GM12875 (cell line): Measurements from ENCODE around the gene AADAT.
"Not testable (repeated sequence)": the region's sequence is repeated elsewhere in the genome, so short reads cannot be mapped to it uniquely, and the experiment has no call there.

Source experiments
- H3K4me3 ChIP-seq: one replicate; pipeline ENCODE4 v1.5.1; 2011; ENCODE audit warnings: low read depth, low read length, control low read depth
- TF ChIP-seq, protein P1 (sequence below): IDR thresholded peaks from 2 replicates; pipeline ENCODE4 v1.5.1; 2011; ENCODE audit warnings: low read depth, mild to moderate bottlenecking, control low read depth, inconsistent platforms, low read length, moderate library complexity, borderline replicate concordance; ENCODE audit not compliant: insufficient read depth

AADAT gene

DNA sequence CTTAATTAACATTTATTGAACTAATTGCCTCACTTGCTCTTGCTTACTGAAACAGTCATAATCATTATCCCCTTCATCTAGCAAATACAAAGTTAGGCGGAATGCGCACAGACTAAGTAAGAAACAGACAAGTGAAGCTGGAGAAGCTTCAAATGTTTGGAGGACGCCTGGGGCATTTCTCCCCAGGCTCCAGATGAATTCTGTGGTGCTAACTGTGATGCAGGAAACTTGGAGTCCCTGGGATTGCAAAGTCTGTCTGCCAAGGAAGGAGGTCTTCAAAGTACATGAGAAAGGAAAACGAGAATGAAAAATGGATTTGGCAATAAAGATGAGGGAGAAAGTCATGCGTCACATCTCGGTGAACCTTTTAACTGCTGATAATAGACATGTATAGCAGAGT, 40.0 kb downstream of the AADAT start:
- no peak overlapping the region for H3K4me3 ChIP-seq
- TF ChIP-seq, protein P1, sequence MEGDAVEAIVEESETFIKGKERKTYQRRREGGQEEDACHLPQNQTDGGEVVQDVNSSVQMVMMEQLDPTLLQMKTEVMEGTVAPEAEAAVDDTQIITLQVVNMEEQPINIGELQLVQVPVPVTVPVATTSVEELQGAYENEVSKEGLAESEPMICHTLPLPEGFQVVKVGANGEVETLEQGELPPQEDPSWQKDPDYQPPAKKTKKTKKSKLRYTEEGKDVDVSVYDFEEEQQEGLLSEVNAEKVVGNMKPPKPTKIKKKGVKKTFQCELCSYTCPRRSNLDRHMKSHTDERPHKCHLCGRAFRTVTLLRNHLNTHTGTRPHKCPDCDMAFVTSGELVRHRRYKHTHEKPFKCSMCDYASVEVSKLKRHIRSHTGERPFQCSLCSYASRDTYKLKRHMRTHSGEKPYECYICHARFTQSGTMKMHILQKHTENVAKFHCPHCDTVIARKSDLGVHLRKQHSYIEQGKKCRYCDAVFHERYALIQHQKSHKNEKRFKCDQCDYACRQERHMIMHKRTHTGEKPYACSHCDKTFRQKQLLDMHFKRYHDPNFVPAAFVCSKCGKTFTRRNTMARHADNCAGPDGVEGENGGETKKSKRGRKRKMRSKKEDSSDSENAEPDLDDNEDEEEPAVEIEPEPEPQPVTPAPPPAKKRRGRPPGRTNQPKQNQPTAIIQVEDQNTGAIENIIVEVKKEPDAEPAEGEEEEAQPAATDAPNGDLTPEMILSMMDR, result no peak

DNA sequence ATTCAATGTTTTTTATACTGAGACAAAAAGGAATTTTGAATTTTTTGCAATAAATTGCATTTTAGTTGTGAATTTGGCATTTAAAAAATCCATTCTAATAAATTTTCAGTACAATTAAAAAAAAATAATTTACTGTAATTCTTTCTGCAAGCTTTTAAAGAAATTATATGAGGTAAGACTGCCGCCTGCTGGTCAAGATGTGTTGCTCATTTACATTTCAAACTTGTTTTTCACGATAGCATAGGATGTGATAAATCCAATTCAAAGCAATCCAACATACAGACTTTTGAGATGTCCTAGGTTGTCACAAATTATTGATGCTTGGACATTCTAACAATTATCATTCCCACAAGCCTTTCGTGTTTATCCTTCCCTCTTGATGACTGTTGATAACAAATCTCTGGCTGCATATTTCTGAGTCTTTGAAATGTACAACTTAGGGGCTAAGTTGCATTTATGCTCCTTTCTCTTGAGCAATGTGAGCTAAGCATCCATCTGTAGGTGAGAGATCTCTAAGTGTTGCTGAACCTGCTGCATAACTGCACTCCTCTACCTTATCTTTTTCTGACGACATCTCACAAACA, 41.9 kb downstream of the AADAT start:
- no peak overlapping the region for H3K4me3 ChIP-seq

DNA sequence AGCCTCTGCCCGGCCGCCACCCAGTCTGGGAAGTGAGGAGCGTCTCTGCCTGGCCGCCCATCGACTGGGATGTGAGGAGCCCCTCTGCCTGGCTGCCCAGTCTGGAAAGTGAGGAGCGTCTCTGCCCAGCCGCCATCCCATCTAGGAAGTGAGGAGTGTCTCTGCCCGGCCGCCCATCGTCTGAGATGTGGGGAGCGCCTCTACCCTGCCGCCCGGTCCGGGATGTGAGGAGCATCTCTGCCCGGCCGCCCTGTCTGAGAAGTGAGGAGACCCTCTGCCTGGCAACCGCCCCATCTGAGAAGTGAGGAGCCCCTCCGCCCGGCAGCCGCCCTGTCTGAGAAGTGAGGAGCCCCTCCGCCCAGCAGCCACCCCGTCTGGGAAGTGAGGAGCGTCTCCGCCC, 43.6 kb downstream of the AADAT start:
- H3K4me3 ChIP-seq, result not testable (repeated sequence)

More for the DNA sequence above, 41.9 kb downstream of the AADAT start:
- TF ChIP-seq, protein P1, result peak; percentile 53; the same call in 1 of the 2 replicates

DNA sequence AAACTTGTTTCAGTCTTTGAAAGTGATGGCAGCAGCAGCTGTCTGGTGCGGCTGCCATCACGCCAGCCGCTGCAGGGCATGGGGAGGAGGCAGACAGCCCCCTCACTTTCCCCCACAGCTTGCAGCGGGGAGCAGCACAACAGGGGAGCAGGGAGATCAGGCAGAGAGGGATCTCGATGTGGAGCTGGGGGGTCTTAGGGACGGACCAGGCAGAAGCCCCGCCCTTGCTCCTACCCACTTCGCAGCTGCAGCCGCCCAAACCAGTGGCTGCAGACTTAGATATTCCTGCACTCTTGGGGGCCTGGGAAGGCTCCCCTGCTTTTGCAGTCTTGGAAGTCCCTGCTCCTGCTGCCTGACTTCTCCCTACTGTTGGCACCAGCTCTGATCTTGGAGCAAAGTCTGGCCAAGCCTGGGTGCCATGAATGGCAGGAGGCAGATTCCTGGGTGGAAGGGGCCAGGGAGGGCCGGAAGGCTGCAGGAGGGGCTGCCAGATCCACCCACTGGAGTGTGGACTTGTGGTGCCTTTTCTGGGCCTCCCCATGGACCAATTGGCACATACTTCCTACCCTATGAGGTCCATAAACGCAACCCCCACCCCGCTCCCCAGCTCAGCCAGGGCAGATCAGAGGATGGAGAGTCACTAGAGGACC, 49.6 kb downstream of the AADAT start:
- H3K4me3 ChIP-seq, result no peak overlapping the region
- TF ChIP-seq, protein P1, result no peak

DNA sequence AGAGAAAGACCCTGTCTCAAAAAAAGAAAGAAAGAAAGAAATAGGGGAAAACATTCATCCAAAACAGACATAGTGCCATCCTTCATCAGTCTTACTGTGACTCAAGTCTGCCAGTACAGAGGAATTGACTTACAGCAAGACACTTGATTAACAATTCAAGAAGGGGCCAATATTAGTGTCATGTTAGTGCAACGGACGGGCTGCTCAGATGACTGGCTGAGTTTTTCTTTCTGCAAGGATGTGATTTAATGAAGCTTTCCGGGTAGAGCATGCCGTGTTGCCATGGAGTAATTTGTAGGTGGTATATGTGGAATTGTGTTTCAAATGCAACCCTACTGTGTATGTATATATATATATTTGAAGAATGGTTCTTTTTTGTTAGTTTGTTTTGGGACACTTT, 51.0 kb downstream of the AADAT start:
- TF ChIP-seq, protein P1, result no peak
- H3K4me3 ChIP-seq, result no peak overlapping the region

DNA sequence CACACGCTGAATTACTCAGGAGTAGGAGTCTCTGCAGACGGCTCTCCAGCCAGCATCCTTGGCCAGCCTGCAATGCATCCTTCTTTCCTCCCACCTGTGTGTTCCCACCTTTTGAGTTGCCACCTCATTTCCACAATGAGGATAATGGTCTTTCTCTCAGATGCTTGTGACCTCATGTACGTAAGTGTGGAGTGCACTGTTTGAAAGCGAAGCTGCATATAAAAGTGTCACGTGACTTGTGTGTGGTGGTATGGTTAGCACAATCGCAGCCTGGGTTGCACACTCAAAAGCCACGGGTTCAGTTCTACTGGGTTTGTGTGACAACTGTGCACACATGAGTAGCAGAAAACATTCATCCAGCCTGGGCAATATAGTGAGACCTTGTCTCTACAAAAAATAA, 51.5 kb downstream of the AADAT start:
- TF ChIP-seq, protein P1, result no peak
- H3K4me3 ChIP-seq, result no peak overlapping the region

DNA sequence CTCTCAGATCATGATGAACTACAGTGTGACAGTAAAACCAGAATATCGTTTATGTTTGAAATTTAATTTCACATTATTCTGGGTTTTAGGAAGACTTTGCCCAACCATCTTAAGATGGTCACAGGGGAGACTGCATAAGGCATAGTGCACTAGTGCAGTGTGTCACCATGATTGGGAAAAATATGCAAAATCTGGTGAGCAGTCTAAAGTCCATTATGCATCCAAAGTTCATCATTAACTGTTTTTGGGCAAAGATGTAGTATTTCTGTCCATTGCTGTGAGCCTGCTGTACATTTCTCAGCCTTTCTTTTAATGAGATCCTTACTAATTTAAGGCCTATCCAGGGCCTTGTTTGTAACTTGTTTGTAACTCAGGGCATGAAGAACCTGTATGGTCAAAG, 52.3 kb downstream of the AADAT start:
- TF ChIP-seq, protein P1, result no peak
- H3K4me3 ChIP-seq, result no peak overlapping the region
